Activated CD8-positive, alpha-beta memory T cell treated with anti-CD3 and anti-CD28 coated beads, Interleukin-2, amount 50 U/mL, for 24 hours (primary cell): Measurements from ENCODE around the gene RAP1GAP2.
A peak's percentile ranks its signal among the peaks of the same experiment; 100 is the strongest.
"Not testable (repeated sequence)": the region's sequence is repeated elsewhere in the genome, so short reads cannot be mapped to it uniquely, and the experiment has no call there.

Source experiments
- DNase-seq: peaks from one replicate; pipeline ENCODE4 v3.0.0-alpha.2; 2020; ENCODE audit errors: extremely low read depth

Gene RAP1GAP2

GRCh38 chr17:2883544-2884213 is 87.4 kb downstream of the RAP1GAP2 start:
- DNase-seq: no peak

GRCh38 chr17:2885733-2886132 is 89.5 kb downstream of the RAP1GAP2 start:
- DNase-seq: no peak

- DNase-seq: no peak
Measured at GRCh38 chr17:2888326-2888725, 92.1 kb downstream of the RAP1GAP2 start.

GRCh38 chr17:2889256-2889655 is 93.0 kb downstream of the RAP1GAP2 start:
- no peak for DNase-seq

GRCh38 chr17:2890778-2891177 is 94.5 kb downstream of the RAP1GAP2 start:
- DNase-seq: not testable (repeated sequence)

- DNase-seq: no peak
Measured at GRCh38 chr17:2892305-2892971, 96.2 kb downstream of the RAP1GAP2 start.

- DNase-seq: no peak
Measured at GRCh38 chr17:2893422-2893914, 97.2 kb downstream of the RAP1GAP2 start.

- no peak for DNase-seq
Measured at GRCh38 chr17:2894782-2895181, 98.5 kb downstream of the RAP1GAP2 start.

GRCh38 chr17:2897605-2898004 is 101.4 kb downstream of the RAP1GAP2 start:
- DNase-seq: no peak

GRCh38 chr17:2898255-2898926 is 102.2 kb downstream of the RAP1GAP2 start:
- no peak for DNase-seq

- DNase-seq: no peak
Measured at GRCh38 chr17:2899906-2900305, 103.7 kb downstream of the RAP1GAP2 start.

- DNase-seq: no peak
Measured at GRCh38 chr17:2900842-2901241, 104.6 kb downstream of the RAP1GAP2 start.

- DNase-seq: no peak
Measured at GRCh38 chr17:2901582-2901981, 105.3 kb downstream of the RAP1GAP2 start.

GRCh38 chr17:2902546-2902945 is 106.3 kb downstream of the RAP1GAP2 start:
- DNase-seq: no peak

- no peak for DNase-seq
Measured at GRCh38 chr17:2903193-2903974, 107.1 kb downstream of the RAP1GAP2 start.

- no peak for DNase-seq
Measured at GRCh38 chr17:2904135-2904534, 107.9 kb downstream of the RAP1GAP2 start.

GRCh38 chr17:2905269-2905668 is 109.0 kb downstream of the RAP1GAP2 start:
- no peak for DNase-seq

- DNase-seq: no peak
Measured at GRCh38 chr17:2905696-2906501, 109.7 kb downstream of the RAP1GAP2 start.

- peak; percentile 20 for DNase-seq
Measured at GRCh38 chr17:2906901-2907300, 110.7 kb downstream of the RAP1GAP2 start.

GRCh38 chr17:2909175-2909845 is 113.1 kb downstream of the RAP1GAP2 start:
- no peak for DNase-seq

- DNase-seq: no peak
Measured at GRCh38 chr17:2909846-2910234, 113.6 kb downstream of the RAP1GAP2 start.
